ENCODE results near the gene METAP2.

DNA sequence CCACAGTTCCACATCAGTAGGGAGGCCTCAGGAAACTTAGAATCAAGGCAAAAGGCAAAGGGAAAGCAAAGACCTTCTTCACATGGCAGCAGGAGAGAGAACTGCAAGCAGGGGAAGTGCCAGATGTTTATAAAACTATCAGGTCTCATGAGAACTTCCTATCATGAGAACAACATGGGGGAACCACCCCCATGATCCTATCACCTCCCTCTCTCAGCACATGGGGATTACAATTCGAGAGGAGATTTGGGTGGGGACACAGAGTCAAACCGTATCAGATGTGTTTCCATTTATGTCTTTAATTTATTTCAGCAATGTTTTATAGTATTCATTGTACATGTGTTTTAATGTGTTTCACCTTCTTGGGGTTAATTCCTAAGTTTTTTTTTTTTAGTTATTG lies 25.8 kb downstream of the METAP2 start:
- TF ChIP-seq, protein P1, sequence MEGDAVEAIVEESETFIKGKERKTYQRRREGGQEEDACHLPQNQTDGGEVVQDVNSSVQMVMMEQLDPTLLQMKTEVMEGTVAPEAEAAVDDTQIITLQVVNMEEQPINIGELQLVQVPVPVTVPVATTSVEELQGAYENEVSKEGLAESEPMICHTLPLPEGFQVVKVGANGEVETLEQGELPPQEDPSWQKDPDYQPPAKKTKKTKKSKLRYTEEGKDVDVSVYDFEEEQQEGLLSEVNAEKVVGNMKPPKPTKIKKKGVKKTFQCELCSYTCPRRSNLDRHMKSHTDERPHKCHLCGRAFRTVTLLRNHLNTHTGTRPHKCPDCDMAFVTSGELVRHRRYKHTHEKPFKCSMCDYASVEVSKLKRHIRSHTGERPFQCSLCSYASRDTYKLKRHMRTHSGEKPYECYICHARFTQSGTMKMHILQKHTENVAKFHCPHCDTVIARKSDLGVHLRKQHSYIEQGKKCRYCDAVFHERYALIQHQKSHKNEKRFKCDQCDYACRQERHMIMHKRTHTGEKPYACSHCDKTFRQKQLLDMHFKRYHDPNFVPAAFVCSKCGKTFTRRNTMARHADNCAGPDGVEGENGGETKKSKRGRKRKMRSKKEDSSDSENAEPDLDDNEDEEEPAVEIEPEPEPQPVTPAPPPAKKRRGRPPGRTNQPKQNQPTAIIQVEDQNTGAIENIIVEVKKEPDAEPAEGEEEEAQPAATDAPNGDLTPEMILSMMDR (IDR thresholded peaks at IDR 0.05), result no peak
- TF ChIP-seq, protein P2, sequence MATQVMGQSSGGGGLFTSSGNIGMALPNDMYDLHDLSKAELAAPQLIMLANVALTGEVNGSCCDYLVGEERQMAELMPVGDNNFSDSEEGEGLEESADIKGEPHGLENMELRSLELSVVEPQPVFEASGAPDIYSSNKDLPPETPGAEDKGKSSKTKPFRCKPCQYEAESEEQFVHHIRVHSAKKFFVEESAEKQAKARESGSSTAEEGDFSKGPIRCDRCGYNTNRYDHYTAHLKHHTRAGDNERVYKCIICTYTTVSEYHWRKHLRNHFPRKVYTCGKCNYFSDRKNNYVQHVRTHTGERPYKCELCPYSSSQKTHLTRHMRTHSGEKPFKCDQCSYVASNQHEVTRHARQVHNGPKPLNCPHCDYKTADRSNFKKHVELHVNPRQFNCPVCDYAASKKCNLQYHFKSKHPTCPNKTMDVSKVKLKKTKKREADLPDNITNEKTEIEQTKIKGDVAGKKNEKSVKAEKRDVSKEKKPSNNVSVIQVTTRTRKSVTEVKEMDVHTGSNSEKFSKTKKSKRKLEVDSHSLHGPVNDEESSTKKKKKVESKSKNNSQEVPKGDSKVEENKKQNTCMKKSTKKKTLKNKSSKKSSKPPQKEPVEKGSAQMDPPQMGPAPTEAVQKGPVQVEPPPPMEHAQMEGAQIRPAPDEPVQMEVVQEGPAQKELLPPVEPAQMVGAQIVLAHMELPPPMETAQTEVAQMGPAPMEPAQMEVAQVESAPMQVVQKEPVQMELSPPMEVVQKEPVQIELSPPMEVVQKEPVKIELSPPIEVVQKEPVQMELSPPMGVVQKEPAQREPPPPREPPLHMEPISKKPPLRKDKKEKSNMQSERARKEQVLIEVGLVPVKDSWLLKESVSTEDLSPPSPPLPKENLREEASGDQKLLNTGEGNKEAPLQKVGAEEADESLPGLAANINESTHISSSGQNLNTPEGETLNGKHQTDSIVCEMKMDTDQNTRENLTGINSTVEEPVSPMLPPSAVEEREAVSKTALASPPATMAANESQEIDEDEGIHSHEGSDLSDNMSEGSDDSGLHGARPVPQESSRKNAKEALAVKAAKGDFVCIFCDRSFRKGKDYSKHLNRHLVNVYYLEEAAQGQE (IDR thresholded peaks at IDR 0.05; ENCODE audit: low read depth, low read length), result no peak
- TF ChIP-seq TAF1 (IDR thresholded peaks at IDR 0.05; ENCODE audit: borderline replicate concordance, low read depth, low read length), result no peak
- TF ChIP-seq RFX5 (IDR thresholded peaks at IDR 0.05; ENCODE audit: low read length), result no peak
- no peak for TF ChIP-seq JUND (IDR thresholded peaks at IDR 0.05)
- TF ChIP-seq GABPA (IDR thresholded peaks at IDR 0.05; ENCODE audit: low read depth), result no peak
- TF ChIP-seq, protein P3, sequence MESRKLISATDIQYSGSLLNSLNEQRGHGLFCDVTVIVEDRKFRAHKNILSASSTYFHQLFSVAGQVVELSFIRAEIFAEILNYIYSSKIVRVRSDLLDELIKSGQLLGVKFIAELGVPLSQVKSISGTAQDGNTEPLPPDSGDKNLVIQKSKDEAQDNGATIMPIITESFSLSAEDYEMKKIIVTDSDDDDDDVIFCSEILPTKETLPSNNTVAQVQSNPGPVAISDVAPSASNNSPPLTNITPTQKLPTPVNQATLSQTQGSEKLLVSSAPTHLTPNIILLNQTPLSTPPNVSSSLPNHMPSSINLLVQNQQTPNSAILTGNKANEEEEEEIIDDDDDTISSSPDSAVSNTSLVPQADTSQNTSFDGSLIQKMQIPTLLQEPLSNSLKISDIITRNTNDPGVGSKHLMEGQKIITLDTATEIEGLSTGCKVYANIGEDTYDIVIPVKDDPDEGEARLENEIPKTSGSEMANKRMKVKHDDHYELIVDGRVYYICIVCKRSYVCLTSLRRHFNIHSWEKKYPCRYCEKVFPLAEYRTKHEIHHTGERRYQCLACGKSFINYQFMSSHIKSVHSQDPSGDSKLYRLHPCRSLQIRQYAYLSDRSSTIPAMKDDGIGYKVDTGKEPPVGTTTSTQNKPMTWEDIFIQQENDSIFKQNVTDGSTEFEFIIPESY (IDR thresholded peaks at IDR 0.05; ENCODE audit: borderline replicate concordance, low read depth), result no peak
- no peak for TF ChIP-seq POLR2AphosphoS5 (IDR thresholded peaks at IDR 0.05; ENCODE audit: low read depth, low read length)
- no peak for TF ChIP-seq YY1 (IDR thresholded peaks at IDR 0.05; ENCODE audit: low read depth)
- TF ChIP-seq, protein P4, sequence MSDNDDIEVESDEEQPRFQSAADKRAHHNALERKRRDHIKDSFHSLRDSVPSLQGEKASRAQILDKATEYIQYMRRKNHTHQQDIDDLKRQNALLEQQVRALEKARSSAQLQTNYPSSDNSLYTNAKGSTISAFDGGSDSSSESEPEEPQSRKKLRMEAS (IDR thresholded peaks at IDR 0.05; ENCODE audit: low read depth), result no peak

Data from SK-N-SH (cell line).